ENCODE data around the gene WDR36.

DNA sequence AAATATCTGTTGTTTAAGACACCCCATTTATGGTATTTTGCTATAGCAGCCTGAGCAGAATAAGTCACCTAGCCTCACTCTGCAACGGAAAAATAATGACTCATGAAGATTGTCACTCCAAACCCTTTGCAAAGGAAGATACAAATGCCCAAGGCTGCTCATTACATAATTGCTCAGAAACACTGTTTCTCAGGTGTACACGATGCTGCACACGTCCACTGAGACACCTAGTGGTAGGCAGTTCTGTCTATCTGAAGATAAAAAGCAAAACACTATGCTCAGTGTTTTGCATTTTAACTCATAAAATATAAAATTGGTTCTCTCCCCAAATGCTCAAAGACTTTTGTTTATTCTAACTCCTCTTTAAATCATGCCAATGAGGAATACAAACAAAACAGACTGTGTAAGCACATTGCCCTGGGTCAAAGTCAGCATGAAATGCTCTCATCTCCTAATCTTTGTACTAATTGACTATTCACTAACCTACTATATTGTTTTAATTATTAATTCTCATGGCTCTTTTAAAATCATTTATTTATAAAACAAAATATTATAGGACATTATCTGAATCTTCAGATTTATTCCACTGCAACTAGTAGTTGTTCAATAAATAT, 28.3 kb upstream of the WDR36 start:
- TF ChIP-seq, protein P1, sequence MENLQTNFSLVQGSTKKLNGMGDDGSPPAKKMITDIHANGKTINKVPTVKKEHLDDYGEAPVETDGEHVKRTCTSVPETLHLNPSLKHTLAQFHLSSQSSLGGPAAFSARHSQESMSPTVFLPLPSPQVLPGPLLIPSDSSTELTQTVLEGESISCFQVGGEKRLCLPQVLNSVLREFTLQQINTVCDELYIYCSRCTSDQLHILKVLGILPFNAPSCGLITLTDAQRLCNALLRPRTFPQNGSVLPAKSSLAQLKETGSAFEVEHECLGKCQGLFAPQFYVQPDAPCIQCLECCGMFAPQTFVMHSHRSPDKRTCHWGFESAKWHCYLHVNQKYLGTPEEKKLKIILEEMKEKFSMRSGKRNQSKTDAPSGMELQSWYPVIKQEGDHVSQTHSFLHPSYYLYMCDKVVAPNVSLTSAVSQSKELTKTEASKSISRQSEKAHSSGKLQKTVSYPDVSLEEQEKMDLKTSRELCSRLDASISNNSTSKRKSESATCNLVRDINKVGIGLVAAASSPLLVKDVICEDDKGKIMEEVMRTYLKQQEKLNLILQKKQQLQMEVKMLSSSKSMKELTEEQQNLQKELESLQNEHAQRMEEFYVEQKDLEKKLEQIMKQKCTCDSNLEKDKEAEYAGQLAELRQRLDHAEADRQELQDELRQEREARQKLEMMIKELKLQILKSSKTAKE (IDR thresholded peaks at IDR 0.05; ENCODE audit: low read depth, poor library complexity, severe bottlenecking), result no peak
- no peak for TF ChIP-seq ASH2L (IDR thresholded peaks at IDR 0.05; ENCODE audit: borderline replicate concordance, low read depth)
- no peak for TF ChIP-seq YY1 (IDR thresholded peaks at IDR 0.05; ENCODE audit: low read depth, low read length)

Measured in GM12878 (cell line).